ENCODE results near the gene RPL36A.

GRCh38 chrX:101397779-101398178, 7.0 kb downstream of the RPL36A start:
- TF ChIP-seq EZH2 (IDR thresholded peaks at IDR 0.05; ENCODE audit: insufficient read depth, low read length) (no peak), CTCF (IDR thresholded peaks at IDR 0.05; ENCODE audit: insufficient read depth, low read depth, low read length) (no peak)

Data from astrocyte (in vitro differentiated cells and primary cell).